ENCODE measurements around the gene TAOK1.

Gene TAOK1

DNA sequence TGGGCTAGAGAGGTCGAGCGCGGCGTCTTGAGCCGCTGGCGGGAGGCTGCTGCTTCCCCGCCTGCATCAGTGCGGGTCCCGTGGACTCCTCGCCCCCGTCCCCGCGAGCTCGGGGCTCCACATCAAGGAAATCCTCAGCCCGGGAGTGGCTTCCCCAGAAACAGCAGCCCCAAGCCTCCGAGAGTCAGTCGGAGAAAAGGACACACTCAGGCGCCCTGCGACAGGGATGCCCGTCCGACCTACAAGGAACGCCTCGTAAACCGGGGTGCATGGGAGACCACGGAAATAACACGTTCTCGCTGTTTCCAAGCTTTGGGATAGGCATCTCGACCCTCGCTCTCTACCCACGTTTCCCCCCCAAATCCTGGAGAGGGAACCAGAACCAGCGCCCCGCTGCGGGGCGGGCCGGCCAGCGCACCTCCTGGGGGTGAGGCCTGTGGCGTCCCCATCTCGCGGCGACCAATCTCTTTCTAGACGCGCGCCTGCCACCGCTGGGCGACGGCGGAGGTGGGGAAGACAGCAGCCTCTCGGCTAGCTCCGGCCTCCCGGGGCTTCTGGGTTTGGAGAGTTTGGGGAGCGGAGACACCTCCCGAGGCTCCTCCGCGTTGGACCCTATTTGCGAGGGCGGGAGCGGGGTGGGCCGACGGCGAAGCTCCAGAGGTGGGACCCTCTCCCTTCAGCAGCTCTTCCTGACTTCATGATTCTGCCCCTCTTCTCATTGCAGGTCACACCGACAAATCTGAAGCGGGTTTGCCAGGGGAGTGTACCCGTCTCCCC is 177.6 kb downstream of the TAOK1 start:
- H3K4me1 ChIP-seq (ENCODE audit: control extremely low read depth in 1 of 4, control insufficient read depth in 4 of 4, insufficient read depth in 4 of 4, low read length in 3 of 4), result peaks cover 3 to 57% (median 48%) of the 10 kb centered on the region in 4 experiments

DNA sequence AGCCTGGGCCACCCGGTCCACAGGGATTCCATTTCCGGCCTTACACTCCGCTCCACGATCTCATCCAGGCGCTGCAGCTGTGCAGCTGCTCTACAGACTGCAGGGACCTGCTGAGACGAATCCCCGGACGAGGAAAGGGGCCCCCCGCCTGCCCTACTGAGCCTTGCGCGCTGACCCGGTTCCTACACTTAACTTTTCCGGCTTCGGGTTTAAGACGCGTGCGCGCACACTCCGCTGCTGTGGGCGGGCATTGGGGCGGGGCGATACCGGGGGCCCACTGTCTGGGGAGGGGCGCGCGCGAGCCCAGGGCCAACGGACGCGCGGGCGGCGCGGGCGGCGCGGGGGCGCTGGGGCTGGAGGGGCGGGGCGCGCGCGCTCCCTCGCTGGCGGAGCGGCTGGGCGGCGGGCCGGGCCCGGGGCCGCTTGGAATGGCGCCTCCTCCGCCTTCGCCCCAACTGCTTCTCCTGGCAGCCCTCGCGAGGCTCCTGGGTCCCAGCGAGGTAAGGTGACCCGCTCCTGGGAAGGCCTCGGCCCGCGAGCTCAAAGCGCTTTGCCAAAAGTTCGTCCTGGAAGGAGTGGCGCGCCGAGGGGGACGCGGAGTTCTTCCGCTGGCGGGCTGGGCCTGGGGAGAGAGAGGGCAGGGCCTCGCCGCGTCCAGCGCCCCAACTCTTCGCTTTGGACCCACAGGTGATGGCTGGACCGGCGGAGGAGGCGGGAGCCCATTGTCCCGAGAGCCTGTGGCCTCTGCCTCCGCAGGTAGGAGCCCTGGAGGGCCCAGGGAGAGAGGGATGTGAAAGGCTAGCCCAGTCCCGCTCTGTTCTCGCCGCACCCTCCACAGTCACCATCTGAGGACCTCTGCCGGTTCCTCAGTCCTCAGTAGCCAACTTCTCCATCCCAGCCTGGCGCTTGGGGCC is 178.4 kb downstream of the TAOK1 start, which contains the start of gene TP53I13:
Gene TP53I13 (plus strand): TSS at position 371 of the 914 bp plus-strand sequence. CDS start 58 bp downstream, at position 429.
- ChIA-PET CTCF (interaction anchor here (0.8 to 5.9 kb wide), 15 partner anchors 8 to 362 kb away, joined by 3 to 36 read pairs (median 4); partner anchors contain the start of gene ANKRD13B), POLR2A (interaction anchor here (0.6 kb wide), 1 partner anchor 51 kb away, joined by 3 read pairs; no protein-coding TSS in a partner anchor)
- WGBS (ENCODE audit: insufficient coverage), result under 1% methylated on average over 42 of the region's 85 CpGs
- Histone ChIP-seq H3K36me3 (ENCODE audit: control insufficient read depth in 4 of 4, insufficient read depth in 4 of 4, low read length in 3 of 4) (peaks cover 0 to 20% (median 11%) of the 10 kb centered on the region in 4 experiments), H3K4me1 (ENCODE audit: control extremely low read depth in 1 of 4, control insufficient read depth in 4 of 4, insufficient read depth in 4 of 4, low read length in 3 of 4) (peaks cover 3 to 61% (median 48%) of the 10 kb centered on the region in 4 experiments), H3K27me3 (replicated peaks in 2 of 5; ENCODE audit: control insufficient read depth in 4 of 5, insufficient read depth in 5 of 5, low read length in 4 of 5) (no peaks in the 10 kb centered on the region), H3K27ac (ENCODE audit: insufficient read depth in 1 of 2, low read depth in 1 of 2, low read length in 2 of 2, poor library complexity in 1 of 2, severe bottlenecking in 2 of 2) (peak within 1 kb of the TSS; percentile 54 to 81), H3K9me3 (ENCODE audit: control extremely low read depth in 1 of 5, control insufficient read depth in 4 of 5, insufficient read depth in 2 of 5, low read depth in 1 of 5, low read length in 4 of 5) (no peaks in the 10 kb centered on the region), H3K4me3 (ENCODE audit: control insufficient read depth in 1 of 7, extremely low read depth in 1 of 7, insufficient read depth in 4 of 7, low read depth in 2 of 7, low read length in 6 of 7) (peak within 1 kb of the TSS; percentile 53 to 91 (median 77))
- peak; percentile 80 to 91 (median 87) for DNase-seq

More for the DNA sequence above, 177.6 kb downstream of the TAOK1 start:
- CTCF ChIA-PET, result interaction anchor here (0.6 to 4.0 kb wide), 10 partner anchors 9 to 363 kb away, joined by 3 to 10 read pairs (median 4); no protein-coding TSS in a partner anchor
- DNase-seq, result peak; percentile 79 to 85 (median 82)
- no peaks in the 10 kb centered on the region for H3K27me3 ChIP-seq (replicated peaks in 2 of 5; ENCODE audit: control insufficient read depth in 4 of 5, insufficient read depth in 5 of 5, low read length in 4 of 5)
- H3K4me3 ChIP-seq (ENCODE audit: control insufficient read depth in 1 of 7, extremely low read depth in 1 of 7, insufficient read depth in 4 of 7, low read depth in 2 of 7, low read length in 6 of 7), result peak overlapping the region; percentile 45 to 91 (median 77)
- POLR2A ChIA-PET, result interaction anchor here (0.5 to 1.3 kb wide), 2 partner anchors 25 to 1712 kb away, joined by 3 read pairs; partner anchors contain the start of gene ANKRD13B
- no peaks in the 10 kb centered on the region for H3K9me3 ChIP-seq (ENCODE audit: control extremely low read depth in 1 of 5, control insufficient read depth in 4 of 5, insufficient read depth in 2 of 5, low read depth in 1 of 5, low read length in 4 of 5)
- peaks cover 0 to 16% (median 8%) of the 10 kb centered on the region in 4 experiments for H3K36me3 ChIP-seq (ENCODE audit: control insufficient read depth in 4 of 4, insufficient read depth in 4 of 4, low read length in 3 of 4)
- H3K27ac ChIP-seq (ENCODE audit: insufficient read depth in 1 of 2, low read depth in 1 of 2, low read length in 2 of 2, poor library complexity in 1 of 2, severe bottlenecking in 2 of 2), result peak overlapping the region; percentile 25 to 49
- WGBS (ENCODE audit: insufficient coverage), result under 1% methylated on average over 63 of the region's 63 CpGs

DNA sequence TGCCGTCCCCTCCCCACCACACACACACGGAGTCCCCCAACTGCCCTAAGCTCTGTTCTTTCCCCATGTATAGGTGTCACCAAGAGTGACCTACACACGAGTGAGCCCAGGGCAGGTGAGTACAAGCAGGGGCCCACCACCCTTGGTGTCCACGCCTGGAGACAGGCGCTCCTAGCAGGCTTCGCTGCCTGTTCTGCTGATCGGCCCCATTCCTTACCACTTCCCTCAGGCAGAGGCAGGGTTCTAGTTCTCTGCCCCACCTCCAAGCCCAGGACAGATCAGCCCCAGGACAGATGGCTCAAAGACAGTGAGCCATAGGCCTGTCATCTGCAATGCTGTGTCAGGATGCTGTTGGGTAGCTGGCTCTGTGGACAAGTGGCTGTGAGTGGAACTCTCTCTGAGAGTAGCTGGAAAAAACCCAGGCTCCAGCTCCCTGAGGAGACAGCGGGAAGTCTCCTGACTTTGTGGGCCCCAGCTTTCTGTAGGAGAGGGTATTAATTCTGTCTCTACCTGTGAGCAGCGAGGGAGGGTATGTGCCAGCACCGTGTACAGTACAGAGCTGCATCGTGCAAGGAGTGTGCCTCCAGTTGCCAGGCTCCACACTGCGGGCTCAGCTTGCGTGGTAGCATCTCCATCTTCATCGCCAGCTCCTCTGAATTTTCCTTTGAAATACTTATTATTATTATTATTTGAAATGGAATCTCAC is 179.2 kb downstream of the TAOK1 start:
- 57% methylated on average over 5 of the region's 14 CpGs for WGBS (ENCODE audit: insufficient coverage)
- peaks cover 1 to 55% (median 42%) of the 10 kb centered on the region in 4 experiments for H3K4me1 ChIP-seq (ENCODE audit: control extremely low read depth in 1 of 4, control insufficient read depth in 4 of 4, insufficient read depth in 4 of 4, low read length in 3 of 4)
- H3K9me3 ChIP-seq (ENCODE audit: control extremely low read depth in 1 of 5, control insufficient read depth in 4 of 5, insufficient read depth in 2 of 5, low read depth in 1 of 5, low read length in 4 of 5), result no peaks in the 10 kb centered on the region
- CTCF ChIA-PET, result interaction anchor here (0.6 to 5.9 kb wide), 15 partner anchors 9 to 199 kb away, joined by 3 to 36 read pairs (median 4); partner anchors contain the start of gene ANKRD13B
- peak overlapping the region; percentile 54 to 81 for H3K27ac ChIP-seq (ENCODE audit: insufficient read depth in 1 of 2, low read depth in 1 of 2, low read length in 2 of 2, poor library complexity in 1 of 2, severe bottlenecking in 2 of 2)
- H3K27me3 ChIP-seq (replicated peaks in 2 of 5; ENCODE audit: control insufficient read depth in 4 of 5, insufficient read depth in 5 of 5, low read length in 4 of 5), result no peaks in the 10 kb centered on the region
- POLR2A ChIA-PET, result interaction anchor here (0.6 kb wide), 1 partner anchor 51 kb away, joined by 3 read pairs; no protein-coding TSS in a partner anchor
- DNase-seq, result no peak
- peak overlapping the region; percentile 23 to 91 (median 77) for H3K4me3 ChIP-seq (ENCODE audit: control insufficient read depth in 1 of 7, extremely low read depth in 1 of 7, insufficient read depth in 4 of 7, low read depth in 2 of 7, low read length in 6 of 7)
- H3K36me3 ChIP-seq (ENCODE audit: control insufficient read depth in 4 of 4, insufficient read depth in 4 of 4, low read length in 3 of 4), result peaks cover 0 to 28% (median 18%) of the 10 kb centered on the region in 4 experiments

DNA sequence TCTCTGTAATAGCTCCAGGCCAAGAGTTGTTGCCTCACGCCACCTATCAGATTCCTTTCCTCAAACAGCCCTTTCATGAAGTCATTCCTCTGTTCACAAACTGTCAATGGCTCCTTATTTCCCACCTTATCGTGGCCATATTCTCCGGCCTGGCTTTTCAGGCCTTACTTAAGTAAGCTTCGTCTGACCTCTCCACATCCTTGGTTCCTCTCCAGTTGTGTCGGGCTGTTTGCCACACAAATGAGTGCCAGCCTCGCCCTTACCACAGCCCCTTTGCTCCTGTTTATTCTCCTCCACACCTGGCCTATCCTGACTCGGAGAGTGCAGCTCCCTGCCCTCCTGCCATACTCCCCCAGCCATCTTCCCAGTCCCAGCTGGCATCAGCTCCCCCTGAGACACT is 180.4 kb downstream of the TAOK1 start:
- Histone ChIP-seq H3K4me3 (ENCODE audit: control insufficient read depth in 1 of 7, extremely low read depth in 1 of 7, insufficient read depth in 4 of 7, low read depth in 2 of 7, low read length in 6 of 7) (no peak overlapping the region), H3K36me3 (ENCODE audit: control insufficient read depth in 4 of 4, insufficient read depth in 4 of 4, low read length in 3 of 4) (peaks cover 0 to 40% (median 26%) of the 10 kb centered on the region in 4 experiments), H3K4me1 (ENCODE audit: control extremely low read depth in 1 of 4, control insufficient read depth in 4 of 4, insufficient read depth in 4 of 4, low read length in 3 of 4) (peaks cover 0 to 44% (median 37%) of the 10 kb centered on the region in 4 experiments), H3K27ac (ENCODE audit: insufficient read depth in 1 of 2, low read depth in 1 of 2, low read length in 2 of 2, poor library complexity in 1 of 2, severe bottlenecking in 2 of 2) (no peak overlapping the region), H3K27me3 (replicated peaks in 2 of 5; ENCODE audit: control insufficient read depth in 4 of 5, insufficient read depth in 5 of 5, low read length in 4 of 5) (no peaks in the 10 kb centered on the region), H3K9me3 (ENCODE audit: control extremely low read depth in 1 of 5, control insufficient read depth in 4 of 5, insufficient read depth in 2 of 5, low read depth in 1 of 5, low read length in 4 of 5) (no peaks in the 10 kb centered on the region)
- ChIA-PET CTCF (interaction anchor here (1.0 to 5.9 kb wide), 9 partner anchors 9 to 200 kb away, joined by 3 to 36 read pairs (median 5); partner anchors contain the start of gene ANKRD13B), POLR2A (no interaction called here)
- WGBS (ENCODE audit: insufficient coverage), result 97% methylated on average over 7 of the region's 7 CpGs
- DNase-seq, result no peak

DNA sequence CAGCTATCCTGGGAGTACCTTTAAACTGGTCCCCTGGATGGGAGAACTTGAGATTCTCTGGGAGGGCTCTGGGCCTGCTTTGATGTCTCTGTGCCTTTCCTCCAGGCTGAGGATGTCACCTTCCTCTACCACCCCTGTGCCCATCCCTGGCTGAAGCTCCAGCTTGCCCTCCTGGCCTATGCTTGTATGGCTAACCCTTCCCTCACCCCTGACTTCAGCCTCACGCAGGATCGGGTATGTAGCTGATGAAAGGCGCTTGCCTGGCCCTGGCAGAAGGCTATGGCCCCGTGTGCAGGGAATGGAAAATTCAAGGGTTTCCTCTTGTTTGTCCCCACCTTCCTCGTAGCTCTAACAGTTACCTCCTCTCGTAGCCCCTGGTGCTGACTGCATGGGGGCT is 181.3 kb downstream of the TAOK1 start:
- Histone ChIP-seq H3K36me3 (ENCODE audit: control insufficient read depth in 4 of 4, insufficient read depth in 4 of 4, low read length in 3 of 4) (peaks cover 0 to 49% (median 32%) of the 10 kb centered on the region in 4 experiments), H3K4me3 (ENCODE audit: control insufficient read depth in 1 of 7, extremely low read depth in 1 of 7, insufficient read depth in 4 of 7, low read depth in 2 of 7, low read length in 6 of 7) (no peak overlapping the region), H3K4me1 (ENCODE audit: control extremely low read depth in 1 of 4, control insufficient read depth in 4 of 4, insufficient read depth in 4 of 4, low read length in 3 of 4) (peaks cover 0 to 35% (median 27%) of the 10 kb centered on the region in 4 experiments), H3K27ac (ENCODE audit: insufficient read depth in 1 of 2, low read depth in 1 of 2, low read length in 2 of 2, poor library complexity in 1 of 2, severe bottlenecking in 2 of 2) (no peak overlapping the region), H3K9me3 (ENCODE audit: control extremely low read depth in 1 of 5, control insufficient read depth in 4 of 5, insufficient read depth in 2 of 5, low read depth in 1 of 5, low read length in 4 of 5) (no peaks in the 10 kb centered on the region), H3K27me3 (replicated peaks in 2 of 5; ENCODE audit: control insufficient read depth in 4 of 5, insufficient read depth in 5 of 5, low read length in 4 of 5) (no peaks in the 10 kb centered on the region)
- ChIA-PET CTCF (interaction anchor here (0.9 to 15.9 kb wide), 8 partner anchors 10 to 45 kb away, joined by 3 to 179 read pairs (median 18); partner anchors contain the start of gene ANKRD13B), POLR2A (no interaction called here)
- 92% methylated on average over 6 of the region's 6 CpGs for WGBS (ENCODE audit: insufficient coverage)
- no peak for DNase-seq
